ENCODE results near the gene CLIC3.

GRCh38 chr9:136963751-136964150, 32.6 kb downstream of the CLIC3 start:
- TF ChIP-seq YY1 (IDR thresholded peaks at IDR 0.05; ENCODE audit: insufficient read depth, insufficient read length), result no peak
- no peak for TF ChIP-seq SUZ12 (IDR thresholded peaks at IDR 0.05; ENCODE audit: extremely low read depth, insufficient read depth, insufficient read length)
